DOHH2 (cell line): ENCODE results near the gene QSOX2.

Experiments used
- H3F3A ChIP-seq: fragments of 200-600 bp; sonication (generic), shearing (Covaris generic); 2 replicates; pipeline ENCODE4 v1.6.0; 2016; ENCODE audit warnings: antibody characterized with exemption, mild to moderate bottlenecking; ENCODE audit not compliant: control insufficient read depth, insufficient read depth
- H3K27ac ChIP-seq: fragments of 200-600 bp; sonication (generic); 2 replicates; pipeline ENCODE4 v1.5.1; 2014; ENCODE audit warnings: low read depth, mild to moderate bottlenecking, low read length, moderate library complexity
- H3K27me3 ChIP-seq: fragments of 200-600 bp; sonication (generic); 2 replicates; pipeline ENCODE4 v1.6.1; 2014; ENCODE audit warnings: mild to moderate bottlenecking, low read length, mixed read lengths; ENCODE audit not compliant: control insufficient read depth
- H3K36me3 ChIP-seq: fragments of 200-600 bp; sonication (generic); 2 replicates; pipeline ENCODE4 v1.6.1; 2014; ENCODE audit warnings: mild to moderate bottlenecking, low read length, moderate library complexity, mixed read lengths; ENCODE audit not compliant: control insufficient read depth
- H3K4me1 ChIP-seq: fragments of 200-600 bp; sonication (generic); 2 replicates; pipeline ENCODE4 v1.6.1; 2014; ENCODE audit warnings: mild to moderate bottlenecking, low read length, mixed read lengths; ENCODE audit not compliant: control insufficient read depth
- H3K4me2 ChIP-seq: fragments of 200-600 bp; sonication (generic); 2 replicates; pipeline ENCODE4 v1.6.0; 2014; ENCODE audit warnings: mild to moderate bottlenecking, low read length, moderate library complexity
- H3K4me3 ChIP-seq: fragments of 200-600 bp; sonication (generic); 2 replicates; pipeline ENCODE4 v1.5.1; 2014; ENCODE audit warnings: mild to moderate bottlenecking, low read length, mixed read lengths
- H3K79me2 ChIP-seq: fragments of 200-600 bp; sonication (generic); 2 replicates; pipeline ENCODE4 v1.6.1; 2014; ENCODE audit warnings: mild to moderate bottlenecking, low read length, mixed read lengths; ENCODE audit not compliant: control insufficient read depth
- H3K9me2 ChIP-seq: fragments of 200-600 bp; sonication (generic); replicated peaks from 2 replicates; pipeline ENCODE4 v1.6.1; 2014; ENCODE audit warnings: mild to moderate bottlenecking, low read length, mixed read lengths; ENCODE audit not compliant: control insufficient read depth
- H3K9me3 ChIP-seq: fragments of 200-600 bp; sonication (generic); 2 replicates; pipeline ENCODE4 v1.6.1; 2014; ENCODE audit warnings: antibody characterized with exemption, low read length, mixed read lengths; ENCODE audit not compliant: control insufficient read depth, insufficient read depth
- H4K20me1 ChIP-seq: fragments of 200-600 bp; sonication (generic); 2 replicates; pipeline ENCODE4 v1.6.0; 2014; ENCODE audit warnings: low read depth, mild to moderate bottlenecking, antibody characterized with exemption, low read length, moderate library complexity; ENCODE audit not compliant: control insufficient read depth, insufficient read depth
- EZH2phosphoT487 ChIP-seq: fragments of 200-600 bp; sonication (generic); IDR thresholded peaks from 2 replicates; pipeline ENCODE4 v1.6.1; 2017; ENCODE audit warnings: borderline replicate concordance, mild to moderate bottlenecking, antibody characterized with exemption, low read length, moderate library complexity, mixed read lengths
- TF ChIP-seq, protein P1 (sequence below): fragments of 200-600 bp; sonication (generic); IDR thresholded peaks from one replicate; pipeline ENCODE4 v1.5.1; 2014; ENCODE audit warnings: antibody characterized with exemption, mild to moderate bottlenecking, low read depth, low read length; ENCODE audit not compliant: poor library complexity, severe bottlenecking

Gene QSOX2

GRCh38 chr9:136194540-136194939 lies 51.1 kb downstream of the QSOX2 start:
- Histone ChIP-seq H3K27ac (no peak overlapping the region), H3K9me3 (no peaks in the 10 kb centered on the region), H3K79me2 (no peaks in the 10 kb centered on the region), H4K20me1 (no peaks in the 10 kb centered on the region), H3K9me2 (no peaks in the 10 kb centered on the region), H3K4me3 (no peak overlapping the region), H3K27me3 (peaks cover 20% of the 10 kb centered on the region), H3K4me2 (no peak overlapping the region), H3K36me3 (no peaks in the 10 kb centered on the region), H3K4me1 (peaks cover 26% of the 10 kb centered on the region), H3F3A (no peaks in the 10 kb centered on the region)
- TF ChIP-seq, protein P1, sequence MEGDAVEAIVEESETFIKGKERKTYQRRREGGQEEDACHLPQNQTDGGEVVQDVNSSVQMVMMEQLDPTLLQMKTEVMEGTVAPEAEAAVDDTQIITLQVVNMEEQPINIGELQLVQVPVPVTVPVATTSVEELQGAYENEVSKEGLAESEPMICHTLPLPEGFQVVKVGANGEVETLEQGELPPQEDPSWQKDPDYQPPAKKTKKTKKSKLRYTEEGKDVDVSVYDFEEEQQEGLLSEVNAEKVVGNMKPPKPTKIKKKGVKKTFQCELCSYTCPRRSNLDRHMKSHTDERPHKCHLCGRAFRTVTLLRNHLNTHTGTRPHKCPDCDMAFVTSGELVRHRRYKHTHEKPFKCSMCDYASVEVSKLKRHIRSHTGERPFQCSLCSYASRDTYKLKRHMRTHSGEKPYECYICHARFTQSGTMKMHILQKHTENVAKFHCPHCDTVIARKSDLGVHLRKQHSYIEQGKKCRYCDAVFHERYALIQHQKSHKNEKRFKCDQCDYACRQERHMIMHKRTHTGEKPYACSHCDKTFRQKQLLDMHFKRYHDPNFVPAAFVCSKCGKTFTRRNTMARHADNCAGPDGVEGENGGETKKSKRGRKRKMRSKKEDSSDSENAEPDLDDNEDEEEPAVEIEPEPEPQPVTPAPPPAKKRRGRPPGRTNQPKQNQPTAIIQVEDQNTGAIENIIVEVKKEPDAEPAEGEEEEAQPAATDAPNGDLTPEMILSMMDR: no peak
- no peak for TF ChIP-seq EZH2phosphoT487

DNA sequence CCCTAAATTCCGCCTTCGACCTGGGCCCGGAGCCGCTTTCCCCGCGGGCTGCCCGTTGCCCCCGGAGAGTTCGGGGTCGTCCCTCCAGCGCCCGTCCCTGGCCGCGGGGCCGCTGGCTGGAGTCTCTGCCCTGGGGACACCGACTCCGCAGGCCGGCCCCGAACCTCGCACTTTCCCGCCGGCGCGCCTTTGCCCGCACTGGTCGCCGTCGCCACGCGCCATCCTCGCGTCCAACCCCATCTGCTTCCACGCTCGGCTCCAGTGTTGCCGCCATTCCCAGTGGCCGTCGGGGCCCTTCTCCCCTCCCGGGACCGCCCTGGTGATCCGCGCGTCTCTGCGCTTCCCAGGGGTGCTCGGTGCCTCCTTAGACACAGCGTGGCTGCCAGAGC lies 51.7 kb downstream of the QSOX2 start:
- Histone ChIP-seq H3F3A (no peaks in the 10 kb centered on the region), H3K36me3 (no peaks in the 10 kb centered on the region), H3K79me2 (no peaks in the 10 kb centered on the region), H4K20me1 (no peaks in the 10 kb centered on the region), H3K4me1 (peaks cover 26% of the 10 kb centered on the region), H3K27ac (no peak overlapping the region), H3K4me3 (no peak overlapping the region), H3K4me2 (no peak overlapping the region), H3K27me3 (peaks cover 20% of the 10 kb centered on the region), H3K9me2 (no peaks in the 10 kb centered on the region), H3K9me3 (no peaks in the 10 kb centered on the region)
- no peak for TF ChIP-seq EZH2phosphoT487

- H3F3A ChIP-seq: no peaks in the 10 kb centered on the region
- H3K27ac ChIP-seq: no peak overlapping the region
- no peaks in the 10 kb centered on the region for H3K79me2 ChIP-seq
- no peaks in the 10 kb centered on the region for H3K9me3 ChIP-seq
- no peaks in the 10 kb centered on the region for H3K9me2 ChIP-seq
- no peak overlapping the region for H3K4me2 ChIP-seq
- no peaks in the 10 kb centered on the region for H3K36me3 ChIP-seq
- peaks cover 20% of the 10 kb centered on the region for H3K27me3 ChIP-seq
- TF ChIP-seq EZH2phosphoT487: no peak
- TF ChIP-seq, protein P1: no peak
- H3K4me1 ChIP-seq: peaks cover 26% of the 10 kb centered on the region
- H3K4me3 ChIP-seq: no peak overlapping the region
- no peaks in the 10 kb centered on the region for H4K20me1 ChIP-seq
These were observed 52.3 kb downstream of the QSOX2 start for GRCh38 chr9:136193127-136193890.

DNA sequence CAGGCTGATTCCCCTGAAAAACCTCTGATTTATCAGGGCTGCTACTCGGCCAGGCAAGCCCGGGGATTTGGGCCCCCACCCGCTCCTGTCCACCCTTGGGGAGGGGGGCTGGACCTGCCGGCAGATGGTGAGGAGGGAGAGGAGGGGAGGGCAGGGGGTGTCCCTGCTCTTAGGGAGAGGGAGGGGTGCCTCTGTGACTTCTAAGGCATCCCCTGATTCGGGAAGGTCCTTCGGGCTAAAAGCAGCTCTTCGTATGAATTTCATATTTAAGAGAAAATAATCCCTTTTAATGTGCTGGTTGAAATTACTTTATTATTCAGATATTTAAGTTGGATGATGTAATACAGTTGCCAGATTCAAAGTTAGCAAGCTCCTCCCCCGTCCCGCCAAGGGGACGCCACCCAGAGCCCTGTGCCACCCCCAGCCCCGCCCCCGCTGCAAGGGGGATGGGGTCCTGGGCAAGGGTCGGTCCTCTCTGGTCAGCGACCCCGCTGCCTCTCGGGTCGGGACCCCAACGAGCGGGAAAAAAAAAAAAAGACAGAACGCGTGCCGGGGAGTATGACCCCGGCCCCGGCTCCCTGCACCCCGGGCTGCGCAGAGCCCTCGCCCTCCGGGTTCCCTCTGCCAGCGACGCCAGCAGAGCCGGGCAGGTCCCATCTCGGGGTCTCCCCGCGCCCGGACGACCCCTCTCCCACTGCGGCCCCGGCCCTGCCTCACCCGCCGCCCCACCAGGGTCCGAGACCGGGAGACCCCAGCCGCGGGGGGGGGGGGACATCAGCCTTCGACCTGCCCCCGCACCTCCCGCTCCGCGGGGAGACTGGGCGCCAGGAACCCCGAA lies 53.1 kb downstream of the QSOX2 start:
- Histone ChIP-seq H3K4me3 (no peak overlapping the region), H3K79me2 (no peaks in the 10 kb centered on the region), H3K27ac (no peak overlapping the region), H3K4me2 (no peak overlapping the region), H3K4me1 (peaks cover 19% of the 10 kb centered on the region), H4K20me1 (no peaks in the 10 kb centered on the region), H3F3A (no peaks in the 10 kb centered on the region), H3K27me3 (peaks cover 20% of the 10 kb centered on the region), H3K36me3 (no peaks in the 10 kb centered on the region), H3K9me3 (no peaks in the 10 kb centered on the region), H3K9me2 (no peaks in the 10 kb centered on the region)
- no peak for TF ChIP-seq EZH2phosphoT487
- TF ChIP-seq, protein P1: no peak
